ENCODE results near the gene CDK5RAP3. TPM values are rescaled to one million over a fixed set of nuclear protein-coding genes. Genes with fewer than 3 reads are reported as not detected.

CDK5RAP3 gene
- total RNA-seq, 1 experiment from 2014 or later, result 255 TPM

- Histone ChIP-seq H3K79me2 (ENCODE audit: insufficient read depth, low read length) (peaks cover 13% of the 10 kb centered on the region), H3K9me2 (ENCODE audit: insufficient read depth) (no peaks in the 10 kb centered on the region), H3K9me3 (ENCODE audit: control insufficient read depth in 1 of 2, insufficient read depth in 1 of 2, low read depth in 1 of 2, low read length in 2 of 2) (no peaks in the 10 kb centered on the region), H3K4me2 (ENCODE audit: low read length) (peak overlapping the region; percentile 53), H4K20me1 (ENCODE audit: insufficient read depth) (no peaks in the 10 kb centered on the region), H2AFZ (ENCODE audit: low read depth, low read length, poor library complexity, severe bottlenecking) (no peak overlapping the region), H3K27ac (ENCODE audit: low read depth, low read length) (peak overlapping the region; percentile 66; the same call in 1 of the 2 replicates), H3K4me3 (replicated peaks in 1 of 2; ENCODE audit: low read depth in 1 of 2, low read length in 2 of 2) (peak overlapping the region in 1 of 2 experiments; percentile 9; a peak in 3 of 4 replicates), H3K4me1 (ENCODE audit: control insufficient read depth in 1 of 2, insufficient read depth in 2 of 2, low read length in 2 of 2) (peaks cover 35 to 51% of the 10 kb centered on the region in 2 experiments), H3K27me3 (ENCODE audit: insufficient read depth, low read length) (no peaks in the 10 kb centered on the region), H3K9ac (ENCODE audit: low read length) (peak overlapping the region; percentile 48), H3K36me3 (ENCODE audit: control insufficient read depth in 1 of 2, insufficient read depth in 2 of 2, low read length in 2 of 2) (peaks cover 10 to 12% of the 10 kb centered on the region in 2 experiments; a peak in 3 of 4 replicates)
- ChIA-PET RAD21 (ENCODE audit: low non-redundant PET in 1 of 2, low total read pairs in 2 of 2, uncharacterized antibody in 2 of 2, unreplicated experiment in 2 of 2) (interaction anchor here (0.6 to 1.3 kb wide), 7 partner anchors 9 to 224 kb away, joined by 3 to 8 read pairs (median 4); partner anchors contain the start of genes CDK5RAP3 (in 2 of the 2), PRR15L (in 1 of the 2) and SCRN2 (in 1 of the 2)), CTCF (interaction anchor here (0.7 to 5.1 kb wide), 38 partner anchors 8 to 389 kb away, joined by 3 to 83 read pairs (median 5); partner anchors contain the start of genes CDK5RAP3, LRRC46, MRPL10 and OSBPL7), POLR2A (interaction anchor here (0.6 to 4.3 kb wide), 6 partner anchors 9 to 101 kb away, joined by 3 to 20 read pairs (median 5); partner anchors contain the start of genes CDK5RAP3, NFE2L1, PRR15L and SP2)
- BruUV-seq (replicated peaks), result no TSS peak
- intact Hi-C loops (cut with micrococcal nuclease), result loop anchor here (1.0 kb wide), 1 partner anchor 104 kb away; no protein-coding TSS in a partner anchor
- ATAC-seq (peak; percentile 88), DNase-seq (ENCODE audit: low read depth, low spot score) (peak; percentile 96)
- TF ChIP-seq, protein P1, sequence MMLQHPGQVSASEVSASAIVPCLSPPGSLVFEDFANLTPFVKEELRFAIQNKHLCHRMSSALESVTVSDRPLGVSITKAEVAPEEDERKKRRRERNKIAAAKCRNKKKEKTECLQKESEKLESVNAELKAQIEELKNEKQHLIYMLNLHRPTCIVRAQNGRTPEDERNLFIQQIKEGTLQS (IDR thresholded peaks at IDR 0.05), result no peak
- TF ChIP-seq CTCF (IDR thresholded peaks at IDR 0.05 in 2 of 3, conservative IDR thresholded peaks at IDR 0.05 in 1 of 3; ENCODE audit: borderline replicate concordance in 1 of 3, insufficient read depth in 1 of 3, low read depth in 2 of 3, low read length in 2 of 3) (peak; percentile 79 to 100 (median 97); a peak in 5 of 6 replicates), POLR2A (IDR thresholded peaks at IDR 0.05; ENCODE audit: borderline replicate concordance, extremely low read depth, insufficient read depth, insufficient read length) (no peak), EZH2 (IDR thresholded peaks at IDR 0.05) (no peak), YY1 (IDR thresholded peaks at IDR 0.05; ENCODE audit: extremely low read depth, insufficient replicate concordance, low read depth, low read length) (no peak), MAX (IDR thresholded peaks at IDR 0.05) (peak; percentile 81), SP1 (IDR thresholded peaks at IDR 0.05; ENCODE audit: low read depth) (peak; percentile 88), POLR2AphosphoS5 (IDR thresholded peaks at IDR 0.05; ENCODE audit: low read depth, low read length) (peak; percentile 56)
These were observed 23.9 kb upstream of the CDK5RAP3 start for GRCh38 chr17:47946929-47947397.

All from HCT116 (cell line).